Psoas muscle (tissue), 8 donors: Measurements from ENCODE around the gene VWC2L. TPM values are rescaled to one million over a fixed set of nuclear protein-coding genes. Genes with fewer than 3 reads are reported as not detected.

Experiments used
- ATAC-seq, 4 donors: fragments of 200-7000 bp; cut with Tn5 transposase; one replicate each; pipeline ENCODE4 v1.9.1; 2020; ENCODE audit warnings: moderate library complexity in 3 of 4, mild to moderate bottlenecking in 2 of 4
- DNase-seq, 2 donors: peaks; one replicate each; pipeline ENCODE4 v3.0.0-alpha.2; 2020
- H3K27ac ChIP-seq: fragments of 200-600 bp; one replicate; pipeline ENCODE4 v1.8.0; 2022
- H3K27me3 ChIP-seq, 3 donors: fragments of 200-600 bp in 1 of 3; one replicate each; pipeline versions ENCODE4 v1.6.1 to v1.8.0; 2013 to 2022; ENCODE audit warnings: low read length in 2 of 3, mild to moderate bottlenecking in 2 of 3, moderate library complexity in 1 of 3; ENCODE audit not compliant: insufficient read depth in 3 of 3
- H3K36me3 ChIP-seq, 2 donors: fragments of 200-600 bp in 1 of 2; one replicate each; pipeline versions ENCODE4 v1.6.1 to v1.8.0; 2013 to 2022; ENCODE audit warnings: low read depth in 1 of 2, mild to moderate bottlenecking in 1 of 2, moderate library complexity in 1 of 2; ENCODE audit not compliant: insufficient read depth in 1 of 2
- H3K4me1 ChIP-seq: fragments of 200-600 bp; one replicate; pipeline ENCODE4 v1.8.0; 2022
- H3K4me3 ChIP-seq: fragments of 200-600 bp; one replicate; pipeline ENCODE4 v1.8.0; 2022; ENCODE audit warnings: mild to moderate bottlenecking
- H3K9me3 ChIP-seq: fragments of 200-600 bp; one replicate; pipeline ENCODE4 v1.8.0; 2022
- CTCF ChIP-seq: fragments of 200-600 bp; IDR thresholded peaks from one replicate; pipeline ENCODE4 v1.8.0; 2022; ENCODE audit warnings: antibody characterized with exemption
- WGBS, 3 donors: extraction: QIAGEN DNeasy Blood & Tissue Kit; methylation state at CpG; one replicate each; pipeline versions ENCODE4 v1.1.6 to v1.1.7; 2013; 5-methylcytosine and 5-hydroxymethylcytosine counted together
- intact Hi-C, 2 donors: fragments of 100-400 bp; cut with DNase I; formaldehyde crosslinking; loops; one replicate each; pipeline versions ENCODE4 v1.11.0 to v1.14.2; 2022
- polyA plus RNA-seq, 3 donors: library from polyadenylated mRNA; stranded (reverse); fragments of 200-250 nt; gene quantifications; one replicate each; pipeline ENCODE4 v1.2.3, GENCODE V29; 2013
- total RNA-seq, 4 donors: library from RNA; stranded (reverse); fragmentation: NEBNext Ultra II Directional in 2 of 4; extraction: Animal tissue kit (Norgen Biotek cat#: 25700) in 2 of 4; gene quantifications; one replicate each; pipeline versions ENCODE4 v1.2.1 to v1.2.4, GENCODE V29; 2021 to 2023
- donor health status: healthy with polysubstance abuse.
- donor health status: DM: no; HTN: no; CAD: no; lungs with moderate emphysema.
- donor health status: Bipolar disorder and iron deficiency.
- donor health status: healthy.
- donor health status: DM: yes; HTN: yes; CAD: no.
- donor health status: DM: no; HTN: no; CAD: no.
- donor health status: DM: no; HTN: no; CAD: no.
- donor health status: DM: yes; HTN: yes; CAD: no.

Gene VWC2L
- total and polyA plus RNA-seq, 7 donors, result 0.04 to 0.87 (median 0.51) TPM; not detected in 4

GRCh38 chr2:214557884-214558283 lies 147.0 kb downstream of the VWC2L start:
- 80 to 90% (median 83%) methylated on average over 3 of the region's 3 CpGs for WGBS, 3 donors
- Histone ChIP-seq H3K36me3 (no peaks in the 10 kb centered on the region), H3K27ac (no peak overlapping the region), H3K4me1 (no peaks in the 10 kb centered on the region), H3K27me3 (no peaks in the 10 kb centered on the region), H3K4me3 (no peak overlapping the region), H3K9me3 (no peaks in the 10 kb centered on the region)
- ATAC-seq (no peak), DNase-seq (no peak)
- no peak for TF ChIP-seq CTCF
- intact Hi-C loops, result no loop called here

- WGBS, 3 donors, result 75 to 85% (median 81%) methylated on average over 1 of the region's 1 CpG
- intact Hi-C loops, result no loop called here
- Histone ChIP-seq H3K9me3 (no peaks in the 10 kb centered on the region), H3K27ac (no peak overlapping the region), H3K36me3 (no peaks in the 10 kb centered on the region), H3K27me3 (no peaks in the 10 kb centered on the region), H3K4me1 (no peaks in the 10 kb centered on the region), H3K4me3 (no peak overlapping the region)
- ATAC-seq (no peak), DNase-seq (no peak)
- TF ChIP-seq CTCF, result no peak
Observed at GRCh38 chr2:214558341-214558740, 147.5 kb downstream of the VWC2L start.

- H3K4me1 ChIP-seq, result no peaks in the 10 kb centered on the region
- no peaks in the 10 kb centered on the region for H3K27me3 ChIP-seq
- WGBS, 3 donors, result 56 to 69% (median 61%) methylated on average over 4 of the region's 4 CpGs
- H3K4me3 ChIP-seq, result no peak overlapping the region
- H3K9me3 ChIP-seq, result peaks cover 5% of the 10 kb centered on the region
- H3K36me3 ChIP-seq, result no peaks in the 10 kb centered on the region
- no peak for TF ChIP-seq CTCF
- no peak overlapping the region for H3K27ac ChIP-seq
- intact Hi-C loops, result no loop called here
- DNase-seq (no peak), ATAC-seq (no peak)
Observed at GRCh38 chr2:214560176-214560575, 149.3 kb downstream of the VWC2L start.

- DNase-seq (no peak), ATAC-seq (no peak)
- TF ChIP-seq CTCF, result no peak
- intact Hi-C loops, result no loop called here
- Histone ChIP-seq H3K9me3 (peaks cover 5% of the 10 kb centered on the region), H3K4me1 (no peaks in the 10 kb centered on the region), H3K36me3 (no peaks in the 10 kb centered on the region), H3K27ac (no peak overlapping the region), H3K27me3 (no peaks in the 10 kb centered on the region), H3K4me3 (no peak overlapping the region)
- WGBS, 3 donors, result 80 to 89% (median 83%) methylated on average over 1 of the region's 1 CpG
Observed at GRCh38 chr2:214560618-214561190, 149.8 kb downstream of the VWC2L start.

- no peak for ATAC-seq
- TF ChIP-seq CTCF, result no peak
- no peaks in the 10 kb centered on the region for H3K27me3 ChIP-seq
- peaks cover 5% of the 10 kb centered on the region for H3K9me3 ChIP-seq
- no peak overlapping the region for H3K4me3 ChIP-seq
- no peaks in the 10 kb centered on the region for H3K4me1 ChIP-seq
- WGBS, 3 donors, result 74 to 82% (median 77%) methylated on average over 1 of the region's 1 CpG
- no peak for DNase-seq
- no peak overlapping the region for H3K27ac ChIP-seq
- intact Hi-C loops, result no loop called here
- H3K36me3 ChIP-seq, result no peaks in the 10 kb centered on the region
Observed at GRCh38 chr2:214565246-214565645, 154.4 kb downstream of the VWC2L start.
